ENCODE results near the gene SLC25A22. TPM values are rescaled to one million over a fixed set of nuclear protein-coding genes. Genes with fewer than 3 reads are reported as not detected.
A peak's percentile ranks its signal among the peaks of the same experiment; 100 is the strongest.

SLC25A22 gene
- total and polyA plus RNA-seq, 4 experiments from 2014 or later: 9.4 to 24.1 (median 18.7) TPM

- H3K27ac Mint-ChIP-seq: peak overlapping the region in 2 of 7 donors; percentile 36 to 42
Measured at GRCh38 chr11:827146-827896, 29.2 kb upstream of the SLC25A22 start.

GRCh38 chr11:826836-827145 lies 28.7 kb upstream of the SLC25A22 start:
- H3K4me1 ChIP-seq (ENCODE audit: insufficient read depth, low read length): peaks cover 47% of the 10 kb centered on the region
- Mint-ChIP-seq H3K27ac (peak overlapping the region in 2 of 7 donors; percentile 41 to 48), H3K9me3 (no peaks in the 10 kb centered on the region), H3K27me3 (peaks cover 9 to 19% of the 10 kb centered on the region in 2 donors), H3K4me1 (peaks cover 5 to 42% (median 25%) of the 10 kb centered on the region in 4 donors), H3K36me3 (peaks cover 8 to 18% of the 10 kb centered on the region in 2 donors), H3K4me3 (peak overlapping the region; percentile 66 to 80 (median 72))
- ChIA-PET POLR2A (ENCODE audit: partially characterized antibody) (interaction anchor here (0.6 to 1.5 kb wide), 3 partner anchors 9 to 18 kb away, joined by 3 to 6 read pairs (median 4); partner anchors contain the start of gene RPLP2), CTCF (ENCODE audit: partially characterized antibody) (no interaction called here)
- peaks cover 3% of the 10 kb centered on the region for H3K27me3 ChIP-seq (ENCODE audit: insufficient read depth, low read length)
- no peak overlapping the region for H3K27ac ChIP-seq (ENCODE audit: low read depth, low read length)
- DNase-seq: no peak
- intact Hi-C loops (cut with micrococcal nuclease): no loop called here
- H3K4me3 ChIP-seq (ENCODE audit: low read length in 2 of 2): peak overlapping the region in 1 of 2 donors; percentile 35
- no peaks in the 10 kb centered on the region for H3K9me3 ChIP-seq (ENCODE audit: control insufficient read depth in 1 of 2, low read length in 2 of 2)
- H3K36me3 ChIP-seq (ENCODE audit: insufficient read depth, low read length): peaks cover 5% of the 10 kb centered on the region

More at GRCh38 chr11:827146-827896, 29.2 kb upstream of the SLC25A22 start:
- DNase-seq: no peak
- no peak overlapping the region for H3K27ac ChIP-seq (ENCODE audit: low read depth, low read length)
- Mint-ChIP-seq H3K36me3 (peaks cover 8 to 12% of the 10 kb centered on the region in 2 donors), H3K4me1 (peaks cover 5 to 39% (median 22%) of the 10 kb centered on the region in 4 donors), H3K4me3 (peak overlapping the region; percentile 60 to 80 (median 68)), H3K9me3 (no peaks in the 10 kb centered on the region), H3K27me3 (peaks cover 9 to 19% of the 10 kb centered on the region in 2 donors)
- ChIA-PET POLR2A (ENCODE audit: partially characterized antibody) (interaction anchor here (0.6 to 2.4 kb wide), 5 partner anchors 10 to 18 kb away, joined by 3 to 7 read pairs (median 4); partner anchors contain the start of genes RPLP2 and TSPAN4), CTCF (ENCODE audit: partially characterized antibody) (no interaction called here)
- H3K36me3 ChIP-seq (ENCODE audit: insufficient read depth, low read length): peaks cover 5% of the 10 kb centered on the region
- H3K4me1 ChIP-seq (ENCODE audit: insufficient read depth, low read length): peaks cover 51% of the 10 kb centered on the region
- intact Hi-C loops (cut with micrococcal nuclease): no loop called here
- H3K9me3 ChIP-seq (ENCODE audit: control insufficient read depth in 1 of 2, low read length in 2 of 2): no peaks in the 10 kb centered on the region
- peak overlapping the region in 1 of 2 donors; percentile 35 for H3K4me3 ChIP-seq (ENCODE audit: low read length in 2 of 2)
- H3K27me3 ChIP-seq (ENCODE audit: insufficient read depth, low read length): peaks cover 3% of the 10 kb centered on the region

- H3K27me3 Mint-ChIP-seq: peaks cover 9 to 19% of the 10 kb centered on the region in 2 donors
- peaks cover 8 to 19% of the 10 kb centered on the region in 2 donors for H3K36me3 Mint-ChIP-seq
- no peak for DNase-seq
- peaks cover 5% of the 10 kb centered on the region for H3K36me3 ChIP-seq (ENCODE audit: insufficient read depth, low read length)
- H3K4me3 Mint-ChIP-seq: peak overlapping the region; percentile 66 to 80 (median 72)
- no peak overlapping the region for H3K27ac ChIP-seq (ENCODE audit: low read depth, low read length)
- peaks cover 3% of the 10 kb centered on the region for H3K27me3 ChIP-seq (ENCODE audit: insufficient read depth, low read length)
- POLR2A ChIA-PET (ENCODE audit: partially characterized antibody): interaction anchor here (1.5 to 1.7 kb wide), 2 partner anchors 17 to 22 kb away, joined by 5 to 6 read pairs; partner anchors contain the start of gene RPLP2
- H3K27ac Mint-ChIP-seq: peak overlapping the region in 2 of 7 donors; percentile 31 to 41
- no peak overlapping the region for H3K4me3 ChIP-seq (ENCODE audit: low read length in 2 of 2)
- H3K4me1 Mint-ChIP-seq: peaks cover 5 to 37% (median 23%) of the 10 kb centered on the region in 4 donors
- CTCF ChIA-PET (ENCODE audit: partially characterized antibody): no interaction called here
- intact Hi-C loops (cut with micrococcal nuclease): no loop called here
- H3K4me1 ChIP-seq (ENCODE audit: insufficient read depth, low read length): peaks cover 45% of the 10 kb centered on the region
- H3K9me3 ChIP-seq (ENCODE audit: control insufficient read depth in 1 of 2, low read length in 2 of 2): no peaks in the 10 kb centered on the region
- H3K9me3 Mint-ChIP-seq: no peaks in the 10 kb centered on the region
Measured at GRCh38 chr11:826227-826621, 28.1 kb upstream of the SLC25A22 start.

- peaks cover 8 to 19% of the 10 kb centered on the region in 2 donors for H3K36me3 Mint-ChIP-seq
- peaks cover 46% of the 10 kb centered on the region for H3K4me1 ChIP-seq (ENCODE audit: insufficient read depth, low read length)
- no peak overlapping the region for H3K27ac ChIP-seq (ENCODE audit: low read depth, low read length)
- H3K36me3 ChIP-seq (ENCODE audit: insufficient read depth, low read length): peaks cover 5% of the 10 kb centered on the region
- H3K27ac Mint-ChIP-seq: no peak overlapping the region
- H3K27me3 ChIP-seq (ENCODE audit: insufficient read depth, low read length): peaks cover 3% of the 10 kb centered on the region
- peak overlapping the region in 1 of 8 donors; percentile 9 for H3K4me3 Mint-ChIP-seq
- ChIA-PET POLR2A (ENCODE audit: partially characterized antibody) (interaction anchor here (1.5 to 1.7 kb wide), 2 partner anchors 16 to 21 kb away, joined by 5 to 6 read pairs; partner anchors contain the start of gene RPLP2), CTCF (ENCODE audit: partially characterized antibody) (interaction anchor here (0.6 kb wide), 1 partner anchor 463 kb away, joined by 3 read pairs; no protein-coding TSS in a partner anchor)
- H3K9me3 ChIP-seq (ENCODE audit: control insufficient read depth in 1 of 2, low read length in 2 of 2): no peaks in the 10 kb centered on the region
- intact Hi-C loops (cut with micrococcal nuclease): no loop called here
- DNase-seq: no peak
- H3K9me3 Mint-ChIP-seq: no peaks in the 10 kb centered on the region
- H3K4me3 ChIP-seq (ENCODE audit: low read length in 2 of 2): no peak overlapping the region
- H3K27me3 Mint-ChIP-seq: peaks cover 9 to 19% of the 10 kb centered on the region in 2 donors
- H3K4me1 Mint-ChIP-seq: peaks cover 6 to 41% (median 26%) of the 10 kb centered on the region in 4 donors
Measured at GRCh38 chr11:825366-826226, 27.5 kb upstream of the SLC25A22 start.

GRCh38 chr11:824942-825341 lies 26.9 kb upstream of the SLC25A22 start:
- POLR2A ChIA-PET (ENCODE audit: partially characterized antibody): interaction anchor here (1.7 kb wide), 1 partner anchor 21 kb away, joined by 5 read pairs; no protein-coding TSS in a partner anchor
- Histone ChIP-seq H3K27ac (ENCODE audit: low read depth, low read length) (no peak overlapping the region), H3K36me3 (ENCODE audit: insufficient read depth, low read length) (peaks cover 5% of the 10 kb centered on the region), H3K27me3 (ENCODE audit: insufficient read depth, low read length) (peaks cover 3% of the 10 kb centered on the region), H3K4me1 (ENCODE audit: insufficient read depth, low read length) (peaks cover 44% of the 10 kb centered on the region), H3K4me3 (ENCODE audit: low read length in 2 of 2) (no peak overlapping the region), H3K9me3 (ENCODE audit: control insufficient read depth in 1 of 2, low read length in 2 of 2) (no peaks in the 10 kb centered on the region)
- intact Hi-C loops (cut with micrococcal nuclease): no loop called here
- H3K27me3 Mint-ChIP-seq: peaks cover 9 to 19% of the 10 kb centered on the region in 2 donors
- H3K27ac Mint-ChIP-seq: no peak overlapping the region
- no peak for DNase-seq
- CTCF ChIA-PET (ENCODE audit: partially characterized antibody): interaction anchor here (0.6 kb wide), 1 partner anchor 463 kb away, joined by 3 read pairs; no protein-coding TSS in a partner anchor
- H3K4me1 Mint-ChIP-seq: peaks cover 6 to 45% (median 25%) of the 10 kb centered on the region in 4 donors
- H3K4me3 Mint-ChIP-seq: peak overlapping the region in 1 of 8 donors; percentile 9
- no peaks in the 10 kb centered on the region for H3K9me3 Mint-ChIP-seq
- peaks cover 8 to 21% of the 10 kb centered on the region in 2 donors for H3K36me3 Mint-ChIP-seq

- ChIA-PET CTCF (ENCODE audit: partially characterized antibody) (no interaction called here), POLR2A (ENCODE audit: partially characterized antibody) (interaction anchor here (1.7 kb wide), 1 partner anchor 20 kb away, joined by 5 read pairs; no protein-coding TSS in a partner anchor)
- peaks cover 3% of the 10 kb centered on the region for H3K27me3 ChIP-seq (ENCODE audit: insufficient read depth, low read length)
- no peak overlapping the region for H3K4me3 ChIP-seq (ENCODE audit: low read length in 2 of 2)
- H3K27me3 Mint-ChIP-seq: peaks cover 9 to 16% of the 10 kb centered on the region in 2 donors
- DNase-seq: no peak
- peaks cover 8 to 22% of the 10 kb centered on the region in 2 donors for H3K36me3 Mint-ChIP-seq
- peaks cover 6 to 42% (median 21%) of the 10 kb centered on the region in 4 donors for H3K4me1 Mint-ChIP-seq
- H3K36me3 ChIP-seq (ENCODE audit: insufficient read depth, low read length): peaks cover 5% of the 10 kb centered on the region
- no peaks in the 10 kb centered on the region for H3K9me3 ChIP-seq (ENCODE audit: control insufficient read depth in 1 of 2, low read length in 2 of 2)
- no peaks in the 10 kb centered on the region for H3K9me3 Mint-ChIP-seq
- H3K4me3 Mint-ChIP-seq: no peak overlapping the region
- H3K27ac Mint-ChIP-seq: no peak overlapping the region
- intact Hi-C loops (cut with micrococcal nuclease): no loop called here
- no peak overlapping the region for H3K27ac ChIP-seq (ENCODE audit: low read depth, low read length)
- H3K4me1 ChIP-seq (ENCODE audit: insufficient read depth, low read length): peaks cover 39% of the 10 kb centered on the region
Measured at GRCh38 chr11:824292-824880, 26.3 kb upstream of the SLC25A22 start.

Measured in CD4-positive, alpha-beta memory T cell (primary cell).